Urinary bladder (tissue), 4 donors: ENCODE results near the gene CEP72. TPM values are rescaled to one million over a fixed set of nuclear protein-coding genes. Genes with fewer than 3 reads are reported as not detected.

ENCODE experiments used
- DNase-seq: peaks from one replicate; pipeline ENCODE4 v3.0.0-alpha.2; 2015; ENCODE audit errors: extremely low spot score
- H3K27ac ChIP-seq: one replicate; pipeline ENCODE4 v1.5.1; 2013; ENCODE audit warnings: low read depth, mild to moderate bottlenecking, moderate library complexity
- H3K36me3 ChIP-seq: one replicate; pipeline ENCODE4 v1.6.1; 2013; ENCODE audit warnings: mild to moderate bottlenecking, moderate library complexity; ENCODE audit not compliant: insufficient read depth
- H3K4me1 ChIP-seq: one replicate; pipeline ENCODE4 v1.6.1; 2013; ENCODE audit warnings: mild to moderate bottlenecking, moderate library complexity; ENCODE audit not compliant: insufficient read depth
- H3K4me3 ChIP-seq: one replicate; pipeline ENCODE4 v1.5.1; 2013; ENCODE audit warnings: low read depth, low read length
- WGBS: extraction: QIAGEN DNeasy Blood & Tissue Kit; methylation state at CpG from one replicate; pipeline ENCODE4 v1.1.7; 2013; 5-methylcytosine and 5-hydroxymethylcytosine counted together
- polyA plus RNA-seq: library from polyadenylated mRNA; stranded (reverse); fragments of 200-250 nt; gene quantifications from one replicate; pipeline ENCODE4 v1.2.3, GENCODE V29; 2013
- total RNA-seq: library from RNA; depleted of rRNA; stranded (reverse); fragments of >200 nt; gene quantifications from one replicate; pipeline ENCODE4 v1.2.3, GENCODE V29; 2014
- donor health status: healthy with polysubstance abuse.
- donor health status: healthy.

Gene CEP72
- total and polyA plus RNA-seq, 2 donors = 3.6 to 5.7 TPM

GRCh38 chr5:584846-585245, 27.3 kb upstream of the CEP72 start:
- 82% methylated on average over 2 of the region's 2 CpGs for WGBS
- Histone ChIP-seq H3K4me3 (no peak overlapping the region), H3K27ac (no peak overlapping the region), H3K36me3 (no peaks in the 10 kb centered on the region), H3K4me1 (no peaks in the 10 kb centered on the region)
- DNase-seq = no peak

- no peak overlapping the region for H3K4me3 ChIP-seq
- no peaks in the 10 kb centered on the region for H3K4me1 ChIP-seq
- no peak overlapping the region for H3K27ac ChIP-seq
- no peaks in the 10 kb centered on the region for H3K36me3 ChIP-seq
- 74% methylated on average over 9 of the region's 9 CpGs for WGBS
- no peak for DNase-seq
Measured at GRCh38 chr5:585556-585955, 26.6 kb upstream of the CEP72 start.

GRCh38 chr5:585962-586628, 26.0 kb upstream of the CEP72 start:
- Histone ChIP-seq H3K27ac (no peak overlapping the region), H3K4me3 (no peak overlapping the region), H3K4me1 (no peaks in the 10 kb centered on the region), H3K36me3 (no peaks in the 10 kb centered on the region)
- no peak for DNase-seq
- 52% methylated on average over 9 of the region's 9 CpGs for WGBS

- DNase-seq = no peak
- 72% methylated on average over 9 of the region's 9 CpGs for WGBS
Measured at GRCh38 chr5:586751-587285, 25.3 kb upstream of the CEP72 start.

GRCh38 chr5:587403-587802, 24.7 kb upstream of the CEP72 start:
- Histone ChIP-seq H3K36me3 (no peaks in the 10 kb centered on the region), H3K27ac (no peak overlapping the region), H3K4me3 (no peak overlapping the region), H3K4me1 (no peaks in the 10 kb centered on the region)
- 86% methylated on average over 6 of the region's 6 CpGs for WGBS
- DNase-seq = no peak

More at GRCh38 chr5:586751-587285, 25.3 kb upstream of the CEP72 start:
- no peaks in the 10 kb centered on the region for H3K4me1 ChIP-seq
- no peak overlapping the region for H3K4me3 ChIP-seq
- no peaks in the 10 kb centered on the region for H3K36me3 ChIP-seq
- H3K27ac ChIP-seq = no peak overlapping the region

GRCh38 chr5:588406-588995, 23.6 kb upstream of the CEP72 start:
- no peaks in the 10 kb centered on the region for H3K36me3 ChIP-seq
- no peak for DNase-seq

GRCh38 chr5:589173-589572, 23.0 kb upstream of the CEP72 start:
- H3K4me3 ChIP-seq = no peak overlapping the region

More at GRCh38 chr5:588406-588995, 23.6 kb upstream of the CEP72 start:
- 63% methylated on average over 11 of the region's 11 CpGs for WGBS
- no peak overlapping the region for H3K27ac ChIP-seq
- no peak overlapping the region for H3K4me3 ChIP-seq
- H3K4me1 ChIP-seq = no peaks in the 10 kb centered on the region

GRCh38 chr5:589588-589987, 22.6 kb upstream of the CEP72 start:
- 85% methylated on average over 1 of the region's 1 CpG for WGBS
- Histone ChIP-seq H3K27ac (no peak overlapping the region), H3K4me3 (no peak overlapping the region), H3K36me3 (no peaks in the 10 kb centered on the region), H3K4me1 (no peaks in the 10 kb centered on the region)
- DNase-seq = no peak

More at GRCh38 chr5:589173-589572, 23.0 kb upstream of the CEP72 start:
- Histone ChIP-seq H3K4me1 (no peaks in the 10 kb centered on the region), H3K36me3 (no peaks in the 10 kb centered on the region), H3K27ac (no peak overlapping the region)
- no peak for DNase-seq
- WGBS = 88% methylated on average over 1 of the region's 1 CpG

GRCh38 chr5:590346-590745, 21.8 kb upstream of the CEP72 start:
- H3K4me3 ChIP-seq = no peak overlapping the region
- H3K4me1 ChIP-seq = no peaks in the 10 kb centered on the region
- H3K36me3 ChIP-seq = no peaks in the 10 kb centered on the region
- H3K27ac ChIP-seq = no peak overlapping the region
- DNase-seq = no peak

GRCh38 chr5:591746-592145, 20.4 kb upstream of the CEP72 start:
- Histone ChIP-seq H3K36me3 (no peaks in the 10 kb centered on the region), H3K27ac (no peak overlapping the region), H3K4me3 (no peak overlapping the region), H3K4me1 (no peaks in the 10 kb centered on the region)
- DNase-seq = no peak
- 79% methylated on average over 5 of the region's 5 CpGs for WGBS

- no peak overlapping the region for H3K27ac ChIP-seq
- WGBS = 61% methylated on average over 5 of the region's 5 CpGs
- no peaks in the 10 kb centered on the region for H3K36me3 ChIP-seq
- DNase-seq = no peak
- no peak overlapping the region for H3K4me3 ChIP-seq
- H3K4me1 ChIP-seq = no peaks in the 10 kb centered on the region
Measured at GRCh38 chr5:592158-592557, 20.0 kb upstream of the CEP72 start.

- no peak for DNase-seq
- Histone ChIP-seq H3K4me3 (no peak overlapping the region), H3K36me3 (no peaks in the 10 kb centered on the region), H3K4me1 (no peaks in the 10 kb centered on the region), H3K27ac (no peak overlapping the region)
- 77% methylated on average over 8 of the region's 8 CpGs for WGBS
Measured at GRCh38 chr5:593511-593910, 18.6 kb upstream of the CEP72 start.

- Histone ChIP-seq H3K4me1 (no peaks in the 10 kb centered on the region), H3K4me3 (no peak overlapping the region), H3K36me3 (no peaks in the 10 kb centered on the region), H3K27ac (no peak overlapping the region)
- 32% methylated on average over 2 of the region's 2 CpGs for WGBS
- DNase-seq = no peak
Measured at GRCh38 chr5:594226-594860, 17.8 kb upstream of the CEP72 start.

- H3K4me1 ChIP-seq = no peaks in the 10 kb centered on the region
- 87% methylated on average over 3 of the region's 3 CpGs for WGBS
- no peak for DNase-seq
- no peaks in the 10 kb centered on the region for H3K36me3 ChIP-seq
- no peak overlapping the region for H3K4me3 ChIP-seq
- H3K27ac ChIP-seq = no peak overlapping the region
Measured at GRCh38 chr5:595285-595875, 16.8 kb upstream of the CEP72 start.
